ENCODE results near the gene SBF2.

Gene SBF2

GRCh38 chr11:9741260-9741659, 552.8 kb downstream of the SBF2 start:
- peaks cover 73% of the 10 kb centered on the region for H3K4me1 ChIP-seq (ENCODE audit: insufficient read depth, low read length, severe bottlenecking)
- TF ChIP-seq, protein P1, sequence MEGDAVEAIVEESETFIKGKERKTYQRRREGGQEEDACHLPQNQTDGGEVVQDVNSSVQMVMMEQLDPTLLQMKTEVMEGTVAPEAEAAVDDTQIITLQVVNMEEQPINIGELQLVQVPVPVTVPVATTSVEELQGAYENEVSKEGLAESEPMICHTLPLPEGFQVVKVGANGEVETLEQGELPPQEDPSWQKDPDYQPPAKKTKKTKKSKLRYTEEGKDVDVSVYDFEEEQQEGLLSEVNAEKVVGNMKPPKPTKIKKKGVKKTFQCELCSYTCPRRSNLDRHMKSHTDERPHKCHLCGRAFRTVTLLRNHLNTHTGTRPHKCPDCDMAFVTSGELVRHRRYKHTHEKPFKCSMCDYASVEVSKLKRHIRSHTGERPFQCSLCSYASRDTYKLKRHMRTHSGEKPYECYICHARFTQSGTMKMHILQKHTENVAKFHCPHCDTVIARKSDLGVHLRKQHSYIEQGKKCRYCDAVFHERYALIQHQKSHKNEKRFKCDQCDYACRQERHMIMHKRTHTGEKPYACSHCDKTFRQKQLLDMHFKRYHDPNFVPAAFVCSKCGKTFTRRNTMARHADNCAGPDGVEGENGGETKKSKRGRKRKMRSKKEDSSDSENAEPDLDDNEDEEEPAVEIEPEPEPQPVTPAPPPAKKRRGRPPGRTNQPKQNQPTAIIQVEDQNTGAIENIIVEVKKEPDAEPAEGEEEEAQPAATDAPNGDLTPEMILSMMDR (IDR thresholded peaks at IDR 0.05; ENCODE audit: low read length) = no peak
- no peak for TF ChIP-seq EZH2 (IDR thresholded peaks at IDR 0.05; ENCODE audit: borderline replicate concordance, low read length)
- no peak overlapping the region for H3K4me2 ChIP-seq (ENCODE audit: low read length)
- H3F3A ChIP-seq (ENCODE audit: insufficient read depth, low read length) = peaks cover 7% of the 10 kb centered on the region; the same call in 1 of the 2 replicates
- no peaks in the 10 kb centered on the region for H3K79me2 ChIP-seq (ENCODE audit: insufficient read depth, low read length)
- H3K9ac ChIP-seq (ENCODE audit: low read length) = no peak overlapping the region
- no peaks in the 10 kb centered on the region for H3K9me2 ChIP-seq (ENCODE audit: low read depth, low read length)
- peaks cover 89% of the 10 kb centered on the region for H3K36me3 ChIP-seq (ENCODE audit: insufficient read depth, low read length)
- no peaks in the 10 kb centered on the region for H4K20me1 ChIP-seq (ENCODE audit: insufficient read depth, low read length)
- H2AFZ ChIP-seq (ENCODE audit: low read length) = no peak overlapping the region
- no peak overlapping the region for H3K4me3 ChIP-seq (ENCODE audit: low read depth, low read length, poor library complexity, severe bottlenecking)
- H3K9me3 ChIP-seq (ENCODE audit: low read length) = no peaks in the 10 kb centered on the region
- H3K27me3 ChIP-seq (ENCODE audit: insufficient read depth, low read length) = no peaks in the 10 kb centered on the region
- H3K27ac ChIP-seq (ENCODE audit: low read depth, low read length, poor library complexity, severe bottlenecking) = peak overlapping the region; percentile 88

DNA sequence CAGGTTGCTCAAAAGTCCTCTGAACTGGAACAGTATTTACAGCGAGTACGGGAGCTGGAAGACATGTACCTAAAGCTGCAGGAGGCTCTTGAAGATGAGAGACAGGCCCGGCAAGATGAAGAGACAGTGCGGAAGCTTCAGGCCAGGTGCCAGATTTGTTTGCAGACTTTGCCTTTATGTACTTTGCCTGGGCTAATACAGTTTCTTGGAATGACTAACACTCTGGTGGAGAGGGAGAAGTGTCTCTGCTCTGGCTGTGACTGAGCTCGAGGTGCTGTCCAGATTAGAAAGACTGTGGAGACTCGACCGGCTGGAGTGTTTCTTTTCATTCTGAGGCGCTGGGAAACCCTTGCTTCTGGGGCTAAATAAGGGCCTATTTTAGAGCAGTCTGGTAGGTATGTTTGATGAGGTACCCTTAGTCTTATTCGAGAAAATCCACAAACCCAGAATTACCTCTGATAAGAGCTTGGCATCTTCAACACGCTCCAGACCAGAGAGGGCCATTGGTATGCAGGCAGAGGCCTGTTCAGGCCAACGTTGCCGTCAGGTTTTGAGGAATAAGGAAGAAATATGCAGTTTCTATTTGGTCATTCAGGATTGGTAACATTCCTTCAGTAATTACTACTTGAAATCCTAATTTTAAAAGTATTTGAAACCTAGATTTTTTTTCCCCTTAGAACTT, 553.7 kb downstream of the SBF2 start:
- peaks cover 73% of the 10 kb centered on the region for H3K4me1 ChIP-seq (ENCODE audit: insufficient read depth, low read length, severe bottlenecking)
- H3K9me2 ChIP-seq (ENCODE audit: low read depth, low read length) = no peaks in the 10 kb centered on the region
- H2AFZ ChIP-seq (ENCODE audit: low read length) = no peak overlapping the region
- peaks cover 89% of the 10 kb centered on the region for H3K36me3 ChIP-seq (ENCODE audit: insufficient read depth, low read length)
- H3K27ac ChIP-seq (ENCODE audit: low read depth, low read length, poor library complexity, severe bottlenecking) = peak overlapping the region; percentile 88
- no peak overlapping the region for H3K4me2 ChIP-seq (ENCODE audit: low read length)
- no peaks in the 10 kb centered on the region for H3K9me3 ChIP-seq (ENCODE audit: low read length)
- H3K4me3 ChIP-seq (ENCODE audit: low read depth, low read length, poor library complexity, severe bottlenecking) = no peak overlapping the region
- H3F3A ChIP-seq (ENCODE audit: insufficient read depth, low read length) = peaks cover 7% of the 10 kb centered on the region; the same call in 1 of the 2 replicates
- H3K9ac ChIP-seq (ENCODE audit: low read length) = no peak overlapping the region; the same call in 1 of the 2 replicates
- no peaks in the 10 kb centered on the region for H3K79me2 ChIP-seq (ENCODE audit: insufficient read depth, low read length)
- no peaks in the 10 kb centered on the region for H4K20me1 ChIP-seq (ENCODE audit: insufficient read depth, low read length)
- no peaks in the 10 kb centered on the region for H3K27me3 ChIP-seq (ENCODE audit: insufficient read depth, low read length)
- TF ChIP-seq, protein P1 (IDR thresholded peaks at IDR 0.05; ENCODE audit: low read length) = no peak

- peaks cover 88% of the 10 kb centered on the region for H3K36me3 ChIP-seq (ENCODE audit: insufficient read depth, low read length)
- H3F3A ChIP-seq (ENCODE audit: insufficient read depth, low read length) = 0 out of 2 replicates have a peak, but pooled peaks cover 4% of the 10 kb centered on the region
Observed at GRCh38 chr11:9739123-9739900, 554.7 kb downstream of the SBF2 start.

More at GRCh38 chr11:9739123-9739900, 554.7 kb downstream of the SBF2 start:
- Histone ChIP-seq H3K4me2 (ENCODE audit: low read length) (peak overlapping the region; percentile 43; the same call in 1 of the 2 replicates), H4K20me1 (ENCODE audit: insufficient read depth, low read length) (no peaks in the 10 kb centered on the region), H3K4me3 (ENCODE audit: low read depth, low read length, poor library complexity, severe bottlenecking) (no peak overlapping the region), H3K27ac (ENCODE audit: low read depth, low read length, poor library complexity, severe bottlenecking) (peak overlapping the region; percentile 88), H3K79me2 (ENCODE audit: insufficient read depth, low read length) (no peaks in the 10 kb centered on the region), H3K4me1 (ENCODE audit: insufficient read depth, low read length, severe bottlenecking) (peaks cover 68% of the 10 kb centered on the region), H3K9me3 (ENCODE audit: low read length) (no peaks in the 10 kb centered on the region), H3K9me2 (ENCODE audit: low read depth, low read length) (no peaks in the 10 kb centered on the region), H3K27me3 (ENCODE audit: insufficient read depth, low read length) (no peaks in the 10 kb centered on the region), H3K9ac (ENCODE audit: low read length) (peak overlapping the region; percentile 33; the same call in 1 of the 2 replicates), H2AFZ (ENCODE audit: low read length) (no peak overlapping the region)
- TF ChIP-seq EZH2 (IDR thresholded peaks at IDR 0.05; ENCODE audit: borderline replicate concordance, low read length) = no peak
- TF ChIP-seq, protein P1 (IDR thresholded peaks at IDR 0.05; ENCODE audit: low read length) = no peak

All from OCI-LY1 (cell line).